ENCODE results near the gene MOSPD3. TPM values are rescaled to one million over a fixed set of nuclear protein-coding genes. Genes with fewer than 3 reads are reported as not detected.
"Not testable (repeated sequence)": the region's sequence is repeated elsewhere in the genome, so short reads cannot be mapped to it uniquely, and the experiment has no call there.

The MOSPD3 gene
- polyA plus RNA-seq, 3 donors: 12.7 to 15.5 (median 13.3) TPM

GRCh38 chr7:100563809-100564400 is 48.4 kb upstream of the MOSPD3 start:
- Histone ChIP-seq H3K9ac (ENCODE audit: insufficient read depth, low read length, poor library complexity, severe bottlenecking) (no peak overlapping the region), H3K27me3 (ENCODE audit: control insufficient read depth in 2 of 2, insufficient read depth in 2 of 2, low read length in 2 of 2) (peaks cover 0 to 2% of the 10 kb centered on the region in 2 donors), H3K4me1 (ENCODE audit: control insufficient read depth in 1 of 2, insufficient read depth in 2 of 2, low read length in 2 of 2) (peaks cover 0 to 10% of the 10 kb centered on the region in 2 donors), H3K4me3 (replicated peaks in 1 of 3; ENCODE audit: low read depth in 2 of 3, low read length in 3 of 3) (no peak overlapping the region), H3K36me3 (replicated peaks in 1 of 2; ENCODE audit: control insufficient read depth in 1 of 2, insufficient read depth in 2 of 2, low read length in 2 of 2) (no peaks in the 10 kb centered on the region), H3K4me2 (replicated peaks; ENCODE audit: extremely low read depth, low read length, poor library complexity, severe bottlenecking) (no peak overlapping the region), H4K20me1 (ENCODE audit: insufficient read depth, low read length) (peaks cover 6% of the 10 kb centered on the region), H2AFZ (ENCODE audit: insufficient read depth, low read depth, low read length, poor library complexity, severe bottlenecking) (peak overlapping the region; percentile 41), H3K79me2 (ENCODE audit: insufficient read depth, low read length) (no peaks in the 10 kb centered on the region), H3K9me3 (replicated peaks in 1 of 2; ENCODE audit: control insufficient read depth in 1 of 2, insufficient read depth in 1 of 2, low read length in 2 of 2) (no peaks in the 10 kb centered on the region), H3K27ac (ENCODE audit: low read depth in 1 of 2, low read length in 2 of 2) (no peak overlapping the region)
- peak overlapping the region in 1 of 7 donors; percentile 28 for H3K27ac Mint-ChIP-seq
- peaks cover 10% of the 10 kb centered on the region for H3K4me1 Mint-ChIP-seq
- peaks cover 0 to 3% (median 0%) of the 10 kb centered on the region in 7 donors for H3K9me3 Mint-ChIP-seq
- H3K36me3 Mint-ChIP-seq: peaks cover 12 to 16% of the 10 kb centered on the region in 2 donors
- WGBS (ENCODE audit: insufficient coverage): 26% methylated on average over 12 of the region's 12 CpGs
- peak in 2 of 3 donors; percentile 65 to 69 for DNase-seq
- H3K4me3 Mint-ChIP-seq: peak overlapping the region in 1 of 2 donors; percentile 59
- TF ChIP-seq CTCF (IDR thresholded peaks at IDR 0.05): peak; percentile 97
- H3K27me3 Mint-ChIP-seq (ENCODE audit: low read depth in 3 of 3): peaks cover 0 to 7% (median 2%) of the 10 kb centered on the region in 3 donors
- intact Hi-C loops (cut with micrococcal nuclease): loop anchor here in 1 of 2 donors (5.0 kb wide), 1 partner anchor 97 kb away; no protein-coding TSS in a partner anchor

DNA sequence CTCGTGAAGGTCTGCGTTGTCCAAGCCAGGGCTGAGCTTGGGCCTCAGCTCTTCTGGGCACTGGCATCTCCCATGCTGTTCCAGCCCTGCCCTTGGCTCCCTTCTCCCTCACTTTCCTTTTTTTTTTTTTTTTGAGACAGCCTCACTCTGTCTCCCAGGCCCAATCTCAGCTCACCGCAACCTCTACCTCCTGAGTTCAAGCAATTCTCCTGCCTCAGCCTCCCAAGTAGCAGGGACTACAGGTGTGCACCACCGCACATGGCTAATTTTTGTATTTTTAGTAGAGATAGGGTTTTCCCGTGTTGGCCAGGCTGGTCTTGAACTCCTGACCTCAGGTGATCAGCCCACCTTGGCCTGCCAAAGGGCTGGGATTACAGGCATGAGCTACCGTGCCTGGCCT is 47.9 kb upstream of the MOSPD3 start:
- H3K27ac ChIP-seq (ENCODE audit: low read depth in 1 of 2, low read length in 2 of 2); H3K9ac ChIP-seq (ENCODE audit: insufficient read depth, low read length, poor library complexity, severe bottlenecking); H2AFZ ChIP-seq (ENCODE audit: insufficient read depth, low read depth, low read length, poor library complexity, severe bottlenecking); H3K4me3 ChIP-seq (replicated peaks in 1 of 3; ENCODE audit: low read depth in 2 of 3, low read length in 3 of 3); H3K4me3 Mint-ChIP-seq; H3K79me2 ChIP-seq (ENCODE audit: insufficient read depth, low read length); DNase-seq; H3K36me3 ChIP-seq (replicated peaks in 1 of 2; ENCODE audit: control insufficient read depth in 1 of 2, insufficient read depth in 2 of 2, low read length in 2 of 2); H3K9me3 Mint-ChIP-seq; H3K4me2 ChIP-seq (replicated peaks; ENCODE audit: extremely low read depth, low read length, poor library complexity, severe bottlenecking); H3K9me3 ChIP-seq (replicated peaks in 1 of 2; ENCODE audit: control insufficient read depth in 1 of 2, insufficient read depth in 1 of 2, low read length in 2 of 2); H3K27me3 ChIP-seq (ENCODE audit: control insufficient read depth in 2 of 2, insufficient read depth in 2 of 2, low read length in 2 of 2): not testable (repeated sequence)
- WGBS (ENCODE audit: insufficient coverage): 77% methylated on average over 3 of the region's 6 CpGs
- H4K20me1 ChIP-seq (ENCODE audit: insufficient read depth, low read length): peaks cover 11% of the 10 kb centered on the region
- H3K27me3 Mint-ChIP-seq (ENCODE audit: low read depth in 3 of 3): peaks cover 4 to 12% (median 7%) of the 10 kb centered on the region in 3 donors
- peaks cover 10 to 16% of the 10 kb centered on the region in 2 donors for H3K36me3 Mint-ChIP-seq
- intact Hi-C loops (cut with micrococcal nuclease): loop anchor here in 1 of 2 donors (5.0 kb wide), 1 partner anchor 97 kb away; no protein-coding TSS in a partner anchor
- H3K4me1 ChIP-seq (ENCODE audit: control insufficient read depth in 1 of 2, insufficient read depth in 2 of 2, low read length in 2 of 2): peaks cover 4 to 15% of the 10 kb centered on the region in 2 donors
- H3K4me1 Mint-ChIP-seq: peaks cover 15% of the 10 kb centered on the region
- H3K27ac Mint-ChIP-seq: peak overlapping the region in 1 of 7 donors; percentile 28

All from CD14-positive monocyte (primary cell).